DMS53 treated with DMSO at 0.1 percent for 48 hours (cell line): ENCODE data around the gene APBA3.
A peak's percentile ranks its signal among the peaks of the same experiment; 100 is the strongest.

Experiments used
- DNase-seq: peaks from one replicate; lab custom pipeline; 2025; ENCODE audit not compliant: unreplicated experiment; lab: John Stamatoyannopoulos, UW

The APBA3 gene

GRCh38 chr19:3721887-3722442 is 39.5 kb downstream of the APBA3 start:
- DNase-seq: no peak

GRCh38 chr19:3721131-3721886 is 40.2 kb downstream of the APBA3 start:
- DNase-seq: peak; percentile 83

- DNase-seq: no peak
Observed at GRCh38 chr19:3720349-3720917, 41.1 kb downstream of the APBA3 start.

GRCh38 chr19:3719868-3720267 is 41.6 kb downstream of the APBA3 start:
- no peak for DNase-seq

GRCh38 chr19:3716147-3716668 is 45.3 kb downstream of the APBA3 start:
- DNase-seq: no peak

- peak; percentile 12 for DNase-seq
Observed at GRCh38 chr19:3712663-3713611, 48.6 kb downstream of the APBA3 start.

GRCh38 chr19:3710265-3710812 is 51.2 kb downstream of the APBA3 start:
- peak; percentile 82 for DNase-seq

GRCh38 chr19:3708207-3708931 is 53.1 kb downstream of the APBA3 start, which contains the start of gene TJP3:
Gene TJP3, plus strand, starts transcription at chr19:3708384. Its CDS starts 20,049 bp downstream, at chr19:3728433.
- peak; percentile 40 for DNase-seq

- no peak for DNase-seq
Observed at GRCh38 chr19:3707868-3708206, 53.7 kb downstream of the APBA3 start.

- no peak for DNase-seq
Observed at GRCh38 chr19:3701200-3701599, 60.3 kb downstream of the APBA3 start.
